HepG2 (cell line): Measurements from ENCODE around the gene KANSL3. TPM values are rescaled to one million over a fixed set of nuclear protein-coding genes. Genes with fewer than 3 reads are reported as not detected.

Source experiments
- ADNP ChIP-seq: sonication (generic); formaldehyde crosslinking; IDR thresholded peaks from 2 replicates; pipeline ENCODE4 v1.4.0; 2020; ENCODE audit warnings: missing genetic modification reagents
- FOXP4 ChIP-seq: sonication (generic); formaldehyde crosslinking; IDR thresholded peaks from 2 replicates; pipeline ENCODE4 v1.4.0; 2020; ENCODE audit warnings: missing genetic modification reagents
- MLX ChIP-seq: IDR thresholded peaks from 2 replicates; pipeline ENCODE4 v1.6.1; 2016
- PHF8 ChIP-seq: sonication (generic); formaldehyde crosslinking; IDR thresholded peaks from 2 replicates; pipeline ENCODE4 v1.5.0; 2020; ENCODE audit warnings: missing genetic modification reagents
- RARG ChIP-seq: sonication (generic); formaldehyde crosslinking; IDR thresholded peaks from 2 replicates; pipeline ENCODE4 v1.4.0; 2020; ENCODE audit warnings: low read depth, mild to moderate bottlenecking, missing genetic modification reagents
- RORA ChIP-seq: sonication (generic); formaldehyde crosslinking; IDR thresholded peaks from 2 replicates; pipeline ENCODE4 v1.5.0; 2020; ENCODE audit warnings: mild to moderate bottlenecking, missing genetic modification reagents, moderate library complexity
- TIGD3 ChIP-seq: sonication (generic); formaldehyde crosslinking; IDR thresholded peaks from 2 replicates; pipeline ENCODE4 v1.5.1; 2020; ENCODE audit warnings: mild to moderate bottlenecking, missing genetic modification reagents, borderline replicate concordance
- ZBTB4 ChIP-seq: sonication (generic); formaldehyde crosslinking; IDR thresholded peaks from 2 replicates; pipeline ENCODE4 v1.4.0; 2020; ENCODE audit warnings: missing genetic modification reagents, mild to moderate bottlenecking, borderline replicate concordance
- ZEB1 ChIP-seq: IDR thresholded peaks from 2 replicates; pipeline ENCODE4 v1.6.1; 2012; ENCODE audit warnings: mild to moderate bottlenecking, low read depth, inconsistent platforms; ENCODE audit not compliant: insufficient replicate concordance
- ZNF101 ChIP-seq: sonication (generic); formaldehyde crosslinking; IDR thresholded peaks from 2 replicates; pipeline ENCODE4 v1.4.0; 2020; ENCODE audit warnings: mild to moderate bottlenecking, low read depth, missing genetic modification reagents, borderline replicate concordance
- ZNF142 ChIP-seq: sonication (generic); formaldehyde crosslinking; IDR thresholded peaks from 2 replicates; pipeline ENCODE4 v1.4.0; 2020; ENCODE audit warnings: missing genetic modification reagents
- ZNF639 ChIP-seq: conservative IDR thresholded peaks from 2 replicates; pipeline ENCODE4 v1.6.1; 2018; ENCODE audit warnings: missing genetic modification reagents
- polyA plus RNA-seq, 8 experiments: library from polyadenylated mRNA; depleted of rRNA in 3 of 8; stranded (reverse) in 7 of 8; unstranded in 1 of 8; fragments of >200 nt; fragmentation: Illumina TruSeq in 4 of 8; extraction: Trizol in 4 of 8; gene quantifications; 2 replicates each; pipeline versions ENCODE4 v1.2.1 to v1.2.3, GENCODE V29; 2011 to 2016; ENCODE audit warnings: low read depth in 4 of 8, missing spikeins in 1 of 8, mixed read lengths in 1 of 8; ENCODE audit not compliant: insufficient read depth in 1 of 8
- total RNA-seq, 5 experiments: library from RNA; depleted of rRNA; stranded (reverse); fragments of >200 nt; fragmentation: Illumina TruSeq; extraction: Trizol; gene quantifications; 2 replicates each; pipeline ENCODE4 v1.2.3, GENCODE V29; 2016; ENCODE audit warnings: low read depth in 1 of 5

KANSL3 gene
- total and polyA plus RNA-seq, 2 of the 13 experiments (the other 11 are each of a cell fraction or from before 2014, with no cell fraction given) = 20.8 to 37.3 TPM

- TF ChIP-seq MLX = 0 out of 2 replicates have a peak, but pooled peaks have one; percentile 60
- no peak for TF ChIP-seq TIGD3 (CRISPR knock-in tag)
- no peak for TF ChIP-seq ZNF142 (CRISPR knock-in tag)
- no peak for TF ChIP-seq ZNF101 (CRISPR knock-in tag)
- TF ChIP-seq PHF8 (CRISPR knock-in tag) = peak; percentile 62
- TF ChIP-seq ADNP (CRISPR knock-in tag) = no peak
- TF ChIP-seq ZBTB4 (CRISPR knock-in tag) = peak; percentile 29; the same call in 1 of the 2 replicates
- no peak for TF ChIP-seq ZNF639 (CRISPR knock-in tag)
- TF ChIP-seq RARG = no peak
- no peak for TF ChIP-seq ZEB1
- no peak for TF ChIP-seq FOXP4 (CRISPR knock-in tag)
- TF ChIP-seq RORA (CRISPR knock-in tag) = no peak
Observed at GRCh38 chr2:96685577-96686459, 47.7 kb upstream of the KANSL3 start (continued).
